RWPE2 (cell line): ENCODE results near the gene CAST.

ENCODE experiments used
- ATAC-seq: fragments of 200-7000 bp; cut with Tn5 transposase; 3 replicates; pipeline ENCODE4 v1.9.1; 2021; ENCODE audit warnings: low read depth
- DNase-seq: peaks from one replicate; pipeline ENCODE4 v3.0.0-alpha.2; 2020; ENCODE audit warnings: low spot score
- H3K27ac ChIP-seq: fragments of 450-650 bp; 2 replicates; pipeline ENCODE4 v1.5.1; 2017; ENCODE audit warnings: mild to moderate bottlenecking; ENCODE audit not compliant: poor library complexity, severe bottlenecking
- H3K27me3 ChIP-seq: fragments of 250-450 bp; sonication (Bioruptor Pico); 2 replicates; pipeline ENCODE4 v1.5.1; 2021; ENCODE audit warnings: mild to moderate bottlenecking, moderate library complexity; ENCODE audit not compliant: insufficient read depth, poor library complexity, severe bottlenecking
- H3K36me3 ChIP-seq: fragments of 250-450 bp; sonication (Bioruptor Pico); 2 replicates; pipeline ENCODE4 v1.5.1; 2020; ENCODE audit warnings: low read depth, mild to moderate bottlenecking, moderate library complexity
- H3K4me1 ChIP-seq: fragments of 250-450 bp; sonication (Bioruptor Pico); 2 replicates; pipeline ENCODE4 v1.5.1; 2021; ENCODE audit warnings: mild to moderate bottlenecking, moderate library complexity; ENCODE audit not compliant: insufficient read depth, poor library complexity, severe bottlenecking
- H3K4me3 ChIP-seq: fragments of 250-450 bp; sonication (Bioruptor Pico); 2 replicates; pipeline ENCODE4 v1.5.1; 2021; ENCODE audit warnings: mild to moderate bottlenecking, moderate library complexity; ENCODE audit not compliant: severe bottlenecking
- H3K9me3 ChIP-seq: fragments of 250-450 bp; sonication (Bioruptor Pico); 2 replicates; pipeline ENCODE4 v1.5.1; 2021; ENCODE audit warnings: mild to moderate bottlenecking, moderate library complexity; ENCODE audit not compliant: severe bottlenecking
- TF ChIP-seq, protein P1 (sequence below): fragments of 450-650 bp; IDR thresholded peaks from one replicate; pipeline ENCODE4 v1.5.1; 2017; ENCODE audit warnings: mild to moderate bottlenecking, moderate library complexity; ENCODE audit not compliant: poor library complexity, severe bottlenecking

The CAST gene

DNA sequence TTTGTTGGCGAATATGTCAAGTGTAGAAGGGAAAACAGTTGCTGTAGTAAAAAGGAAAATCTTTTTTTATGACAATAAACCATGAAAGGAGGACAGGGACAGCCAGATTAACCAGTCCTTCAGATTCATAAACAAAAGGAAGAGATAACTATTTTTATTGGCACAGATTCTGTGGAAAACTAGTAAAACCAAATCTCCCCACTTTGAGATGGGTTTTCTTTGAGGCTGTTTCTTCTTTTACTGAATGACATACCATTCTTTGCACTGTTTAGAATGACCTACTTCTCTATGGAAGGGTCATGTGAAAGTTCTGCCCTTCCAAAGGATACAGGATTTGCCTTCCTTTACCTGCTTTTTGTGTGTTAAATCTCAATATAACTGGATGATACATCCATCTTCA, 13.7 kb downstream of the CAST start:
- Histone ChIP-seq H3K9me3 (no peaks in the 10 kb centered on the region), H3K27ac (no peak overlapping the region), H3K4me3 (no peak overlapping the region), H3K27me3 (no peaks in the 10 kb centered on the region), H3K4me1 (no peaks in the 10 kb centered on the region), H3K36me3 (peaks cover 64% of the 10 kb centered on the region)
- DNase-seq (no peak), ATAC-seq (no peak)
- TF ChIP-seq, protein P1, sequence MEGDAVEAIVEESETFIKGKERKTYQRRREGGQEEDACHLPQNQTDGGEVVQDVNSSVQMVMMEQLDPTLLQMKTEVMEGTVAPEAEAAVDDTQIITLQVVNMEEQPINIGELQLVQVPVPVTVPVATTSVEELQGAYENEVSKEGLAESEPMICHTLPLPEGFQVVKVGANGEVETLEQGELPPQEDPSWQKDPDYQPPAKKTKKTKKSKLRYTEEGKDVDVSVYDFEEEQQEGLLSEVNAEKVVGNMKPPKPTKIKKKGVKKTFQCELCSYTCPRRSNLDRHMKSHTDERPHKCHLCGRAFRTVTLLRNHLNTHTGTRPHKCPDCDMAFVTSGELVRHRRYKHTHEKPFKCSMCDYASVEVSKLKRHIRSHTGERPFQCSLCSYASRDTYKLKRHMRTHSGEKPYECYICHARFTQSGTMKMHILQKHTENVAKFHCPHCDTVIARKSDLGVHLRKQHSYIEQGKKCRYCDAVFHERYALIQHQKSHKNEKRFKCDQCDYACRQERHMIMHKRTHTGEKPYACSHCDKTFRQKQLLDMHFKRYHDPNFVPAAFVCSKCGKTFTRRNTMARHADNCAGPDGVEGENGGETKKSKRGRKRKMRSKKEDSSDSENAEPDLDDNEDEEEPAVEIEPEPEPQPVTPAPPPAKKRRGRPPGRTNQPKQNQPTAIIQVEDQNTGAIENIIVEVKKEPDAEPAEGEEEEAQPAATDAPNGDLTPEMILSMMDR: no peak

DNA sequence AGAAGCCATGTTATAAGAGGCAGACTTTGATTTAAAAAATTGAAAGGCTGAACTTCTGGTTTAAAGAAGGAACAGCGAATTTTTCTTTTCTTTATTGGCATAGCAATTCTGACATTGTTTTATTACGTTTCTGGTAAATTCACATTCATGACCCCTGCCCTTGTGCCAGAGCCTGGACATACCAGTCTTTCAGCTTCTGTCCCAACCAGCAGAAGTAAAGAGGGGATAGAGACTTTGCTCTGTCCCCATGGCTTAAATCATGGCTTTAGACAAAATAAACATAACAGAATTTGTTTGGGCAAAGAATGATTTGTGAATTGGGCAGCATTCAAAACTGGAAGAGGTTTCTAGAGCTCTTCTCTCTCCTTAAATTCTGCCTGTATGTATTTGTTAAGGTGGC, 15.3 kb downstream of the CAST start:
- DNase-seq (no peak), ATAC-seq (no peak)
- Histone ChIP-seq H3K27me3 (no peaks in the 10 kb centered on the region), H3K36me3 (peaks cover 64% of the 10 kb centered on the region), H3K4me3 (no peak overlapping the region), H3K9me3 (no peaks in the 10 kb centered on the region), H3K4me1 (no peaks in the 10 kb centered on the region), H3K27ac (no peak overlapping the region)
- TF ChIP-seq, protein P1: no peak

DNA sequence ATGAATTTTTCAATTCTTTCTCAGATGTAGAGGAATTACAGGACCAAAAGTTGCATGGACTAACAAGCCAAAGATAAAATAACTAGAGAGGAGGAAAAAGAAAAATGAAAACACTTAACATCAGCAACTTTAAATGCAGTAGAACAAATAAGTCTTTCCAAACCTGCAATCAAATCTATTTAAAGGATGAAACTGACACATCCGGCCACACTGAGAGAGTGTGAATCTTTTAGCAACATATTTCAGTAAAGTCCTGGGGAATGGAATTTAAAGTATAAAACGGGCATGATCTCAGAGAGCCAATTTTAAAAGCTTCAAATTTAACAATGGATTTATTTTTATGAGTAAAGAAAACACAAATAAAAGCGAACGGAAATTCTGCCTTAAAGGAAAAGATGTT, 17.1 kb downstream of the CAST start:
- no peaks in the 10 kb centered on the region for H3K27me3 ChIP-seq
- ATAC-seq (no peak), DNase-seq (no peak)
- no peaks in the 10 kb centered on the region for H3K9me3 ChIP-seq
- peaks cover 63% of the 10 kb centered on the region for H3K36me3 ChIP-seq
- no peaks in the 10 kb centered on the region for H3K4me1 ChIP-seq
- no peak overlapping the region for H3K27ac ChIP-seq
- TF ChIP-seq, protein P1: no peak
- no peak overlapping the region for H3K4me3 ChIP-seq

DNA sequence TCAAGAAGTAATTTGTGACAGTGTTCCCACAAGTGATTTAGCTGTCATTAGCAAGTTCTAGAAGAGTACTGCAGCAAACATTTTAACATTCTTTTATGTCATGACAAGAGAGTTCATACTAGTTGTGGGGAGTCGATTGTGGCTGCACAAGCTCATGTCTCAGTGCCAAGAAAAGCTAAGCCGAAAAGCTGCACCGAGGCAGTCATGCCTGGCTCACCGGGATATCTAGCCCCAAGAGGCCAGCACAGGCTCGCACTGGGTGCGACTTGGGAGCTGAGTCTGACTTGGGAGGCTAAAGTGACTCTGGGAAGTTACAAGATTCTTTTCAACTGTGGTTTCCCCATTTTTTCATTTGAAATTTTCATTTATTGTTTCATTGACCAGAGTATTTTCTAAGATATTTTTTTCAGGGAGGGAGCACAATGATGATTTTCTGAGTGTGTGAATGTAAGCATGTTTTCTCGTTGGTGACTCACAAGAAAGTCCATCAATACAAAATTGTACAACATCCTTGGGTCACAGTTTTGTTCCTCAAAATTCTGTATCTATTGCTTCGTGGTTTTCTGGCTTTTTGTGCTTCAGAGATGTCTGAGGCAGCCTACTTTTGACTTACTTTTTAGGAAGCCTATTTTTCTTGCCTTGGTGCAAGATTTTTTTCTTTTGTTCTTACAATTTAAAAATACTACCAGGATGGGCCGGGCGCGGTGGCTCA, 18.7 kb downstream of the CAST start:
- DNase-seq: no peak
- Histone ChIP-seq H3K4me1 (no peaks in the 10 kb centered on the region), H3K27ac (peak overlapping the region; percentile 0), H3K4me3 (no peak overlapping the region), H3K9me3 (no peaks in the 10 kb centered on the region), H3K36me3 (peaks cover 62% of the 10 kb centered on the region), H3K27me3 (no peaks in the 10 kb centered on the region)
- TF ChIP-seq, protein P1: no peak
- no peak for ATAC-seq

DNA sequence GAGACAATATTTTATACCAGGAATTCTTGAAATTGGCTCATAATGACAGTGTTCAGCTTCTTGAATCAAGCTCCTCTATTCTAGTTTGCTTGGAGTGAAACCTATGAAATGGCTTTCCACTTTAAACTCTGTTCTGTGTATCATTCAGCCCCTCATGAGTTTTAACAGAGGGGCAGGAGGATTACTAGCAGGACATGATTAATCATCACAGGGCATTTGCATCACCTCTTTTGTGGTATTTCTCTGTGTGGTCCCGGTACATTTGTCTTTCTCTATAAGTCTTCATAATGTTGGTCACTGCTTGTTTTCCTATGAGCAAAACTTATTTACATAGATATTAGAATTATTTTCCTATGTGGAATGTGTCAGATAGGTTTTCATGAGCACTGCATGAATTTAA, 21.2 kb downstream of the CAST start:
- ATAC-seq: no peak
- no peak for DNase-seq
- Histone ChIP-seq H3K27ac (no peak overlapping the region), H3K4me3 (no peak overlapping the region), H3K4me1 (peaks cover 7% of the 10 kb centered on the region), H3K9me3 (no peaks in the 10 kb centered on the region), H3K36me3 (peaks cover 47% of the 10 kb centered on the region), H3K27me3 (no peaks in the 10 kb centered on the region)
- TF ChIP-seq, protein P1: no peak
